HG02588 (cell line): ENCODE measurements around the gene DNAH9.

Experiments used
- ATAC-seq: cut with Tn5 transposase; IDR thresholded peaks from one replicate; pipeline ENCODE4 v1.9.1; 2021; ENCODE audit warnings: mild to moderate bottlenecking, moderate library complexity; ENCODE audit not compliant: unreplicated experiment

The DNAH9 gene

GRCh38 chr17:11598274-11599221, at the start of gene DNAH9:
DNAH9 (plus strand) TSS chr17:11598470; CDS start chr17:11598499, 29 bp downstream.
- ATAC-seq = no peak

- ATAC-seq = no peak
Observed at GRCh38 chr17:11550431-11550830, 47.8 kb upstream of the DNAH9 start.

- ATAC-seq = no peak
Observed at GRCh38 chr17:11551442-11551841, 46.8 kb upstream of the DNAH9 start.

- no peak for ATAC-seq
Observed at GRCh38 chr17:11553135-11553534, 45.1 kb upstream of the DNAH9 start.

GRCh38 chr17:11554042-11554441, 44.2 kb upstream of the DNAH9 start:
- ATAC-seq = no peak

- ATAC-seq = no peak
Observed at GRCh38 chr17:11554542-11554941, 43.7 kb upstream of the DNAH9 start.

GRCh38 chr17:11555530-11555929, 42.7 kb upstream of the DNAH9 start:
- no peak for ATAC-seq

GRCh38 chr17:11557727-11558452, 40.4 kb upstream of the DNAH9 start:
- ATAC-seq = no peak

- no peak for ATAC-seq
Observed at GRCh38 chr17:11558681-11559234, 39.5 kb upstream of the DNAH9 start.

GRCh38 chr17:11559601-11560000, 38.7 kb upstream of the DNAH9 start:
- ATAC-seq = no peak

GRCh38 chr17:11561281-11561680, 37.0 kb upstream of the DNAH9 start:
- no peak for ATAC-seq

- ATAC-seq = no peak
Observed at GRCh38 chr17:11561702-11562101, 36.6 kb upstream of the DNAH9 start.

GRCh38 chr17:11564589-11565380, 33.5 kb upstream of the DNAH9 start:
- no peak for ATAC-seq

GRCh38 chr17:11565591-11565990, 32.7 kb upstream of the DNAH9 start:
- ATAC-seq = no peak

GRCh38 chr17:11578998-11579397, 19.3 kb upstream of the DNAH9 start:
- no peak for ATAC-seq

- ATAC-seq = no peak
Observed at GRCh38 chr17:11580677-11581076, 17.6 kb upstream of the DNAH9 start.

GRCh38 chr17:11582217-11582616, 16.1 kb upstream of the DNAH9 start:
- ATAC-seq = no peak

GRCh38 chr17:11583306-11583992, 14.8 kb upstream of the DNAH9 start:
- ATAC-seq = no peak

GRCh38 chr17:11589716-11590115, 8.6 kb upstream of the DNAH9 start:
- ATAC-seq = no peak

- no peak for ATAC-seq
Observed at GRCh38 chr17:11601661-11602060, 3.4 kb downstream of the DNAH9 start.
